ENCODE results near the gene ZSCAN21. TPM values are rescaled to one million over a fixed set of nuclear protein-coding genes. Genes with fewer than 3 reads are reported as not detected.
A peak's percentile ranks its signal among the peaks of the same experiment; 100 is the strongest.

Gene ZSCAN21
- total RNA-seq, 1 donor from 2014 or later = 26.3 TPM

- no peak for DNase-seq
- peaks cover 5% of the 10 kb centered on the region for H3K36me3 Mint-ChIP-seq (ENCODE audit: unreplicated experiment)
- H3K4me1 Mint-ChIP-seq (ENCODE audit: low read depth, unreplicated experiment) = no peaks in the 10 kb centered on the region
- no peaks in the 10 kb centered on the region for H3K27me3 Mint-ChIP-seq (ENCODE audit: unreplicated experiment)
- no peak for TF ChIP-seq CTCF (IDR thresholded peaks at IDR 0.05; ENCODE audit: partially characterized antibody, unreplicated experiment)
- no peak overlapping the region for H3K4me3 Mint-ChIP-seq (ENCODE audit: unreplicated experiment)
- H3K27ac Mint-ChIP-seq (ENCODE audit: unreplicated experiment) = no peak overlapping the region
- peaks cover 2% of the 10 kb centered on the region for H3K9me3 Mint-ChIP-seq (ENCODE audit: unreplicated experiment)
Observed at GRCh38 chr7:100038326-100038725, 11.2 kb upstream of the ZSCAN21 start.

DNA sequence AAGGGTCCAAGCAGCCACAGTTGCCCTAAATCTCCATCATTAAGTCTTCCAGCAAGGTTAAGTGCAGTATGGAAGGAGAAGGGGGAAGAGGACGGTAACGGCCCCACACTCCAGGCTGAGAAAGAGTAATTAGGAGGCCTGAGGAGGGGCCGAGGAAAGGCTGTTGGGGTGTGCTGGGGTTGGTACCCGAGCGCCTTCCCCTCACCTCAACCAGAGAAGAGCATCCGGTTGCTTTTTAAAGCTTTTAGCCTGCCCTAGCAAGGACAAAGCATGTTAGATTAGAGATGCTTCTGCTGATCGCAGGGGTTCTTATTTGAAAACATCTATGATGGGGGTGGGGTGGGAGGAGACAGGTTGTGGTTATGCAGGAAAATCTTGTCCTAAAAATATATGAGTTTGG is 9.0 kb upstream of the ZSCAN21 start:
- H3K27me3 Mint-ChIP-seq (ENCODE audit: unreplicated experiment) = no peaks in the 10 kb centered on the region
- no peak overlapping the region for H3K27ac Mint-ChIP-seq (ENCODE audit: unreplicated experiment)
- TF ChIP-seq CTCF (IDR thresholded peaks at IDR 0.05; ENCODE audit: partially characterized antibody, unreplicated experiment) = no peak
- no peaks in the 10 kb centered on the region for H3K9me3 Mint-ChIP-seq (ENCODE audit: unreplicated experiment)
- no peak overlapping the region for H3K4me3 Mint-ChIP-seq (ENCODE audit: unreplicated experiment)
- no peaks in the 10 kb centered on the region for H3K36me3 Mint-ChIP-seq (ENCODE audit: unreplicated experiment)
- H3K4me1 Mint-ChIP-seq (ENCODE audit: low read depth, unreplicated experiment) = no peaks in the 10 kb centered on the region
- DNase-seq = no peak

- no peaks in the 10 kb centered on the region for H3K9me3 Mint-ChIP-seq (ENCODE audit: unreplicated experiment)
- H3K27ac Mint-ChIP-seq (ENCODE audit: unreplicated experiment) = no peak overlapping the region
- H3K4me1 Mint-ChIP-seq (ENCODE audit: low read depth, unreplicated experiment) = no peaks in the 10 kb centered on the region
- TF ChIP-seq CTCF (IDR thresholded peaks at IDR 0.05; ENCODE audit: partially characterized antibody, unreplicated experiment) = no peak
- no peaks in the 10 kb centered on the region for H3K36me3 Mint-ChIP-seq (ENCODE audit: unreplicated experiment)
- no peaks in the 10 kb centered on the region for H3K27me3 Mint-ChIP-seq (ENCODE audit: unreplicated experiment)
- DNase-seq = no peak
- no peak overlapping the region for H3K4me3 Mint-ChIP-seq (ENCODE audit: unreplicated experiment)
Observed at GRCh38 chr7:100044718-100045117, 4.9 kb upstream of the ZSCAN21 start.

GRCh38 chr7:100048680-100049079 is 894 bp upstream of the ZSCAN21 start:
- Mint-ChIP-seq H3K27me3 (ENCODE audit: unreplicated experiment) (no peaks in the 10 kb centered on the region), H3K4me1 (ENCODE audit: low read depth, unreplicated experiment) (peaks cover 11% of the 10 kb centered on the region), H3K36me3 (ENCODE audit: unreplicated experiment) (peaks cover 4% of the 10 kb centered on the region), H3K4me3 (ENCODE audit: unreplicated experiment) (no peak overlapping the region), H3K9me3 (ENCODE audit: unreplicated experiment) (peaks cover 5% of the 10 kb centered on the region), H3K27ac (ENCODE audit: unreplicated experiment) (peak overlapping the region; percentile 22)
- no peak for TF ChIP-seq CTCF (IDR thresholded peaks at IDR 0.05; ENCODE audit: partially characterized antibody, unreplicated experiment)
- no peak for DNase-seq

- peak overlapping the region; percentile 53 for H3K4me3 Mint-ChIP-seq (ENCODE audit: unreplicated experiment)
Observed at GRCh38 chr7:100051611-100052010, 2.0 kb downstream of the ZSCAN21 start.

More at GRCh38 chr7:100051611-100052010, 2.0 kb downstream of the ZSCAN21 start:
- no peak for TF ChIP-seq CTCF (IDR thresholded peaks at IDR 0.05; ENCODE audit: partially characterized antibody, unreplicated experiment)
- peaks cover 11% of the 10 kb centered on the region for H3K4me1 Mint-ChIP-seq (ENCODE audit: low read depth, unreplicated experiment)
- DNase-seq = no peak
- no peaks in the 10 kb centered on the region for H3K27me3 Mint-ChIP-seq (ENCODE audit: unreplicated experiment)
- peak overlapping the region; percentile 20 for H3K27ac Mint-ChIP-seq (ENCODE audit: unreplicated experiment)
- H3K36me3 Mint-ChIP-seq (ENCODE audit: unreplicated experiment) = peaks cover 4% of the 10 kb centered on the region
- peaks cover 5% of the 10 kb centered on the region for H3K9me3 Mint-ChIP-seq (ENCODE audit: unreplicated experiment)
